Measurements from ENCODE around the gene WEE1.

GRCh38 chr11:9577556-9577955 lies 4.1 kb downstream of the WEE1 start:
- TF ChIP-seq EZH2 (IDR thresholded peaks at IDR 0.05) (no peak), POLR2AphosphoS5 (IDR thresholded peaks at IDR 0.05; ENCODE audit: borderline replicate concordance, low read depth, low read length) (no peak), FOXP2 (optimal IDR thresholded peaks at IDR 0.05; ENCODE audit: control extremely low read depth, extremely low read length, insufficient read depth) (no peak)

Measured in SK-N-MC (cell line).